Neural cell (in vitro differentiated cells): ENCODE data around the gene TTC9C.

Experiments
- EP300 ChIP-seq: fragments of 450-650 bp; conservative IDR thresholded peaks from 2 replicates; pipeline ENCODE4 v1.6.1; 2014; ENCODE audit warnings: antibody characterized with exemption, mild to moderate bottlenecking, moderate library complexity; ENCODE audit not compliant: poor library complexity, severe bottlenecking
- TF ChIP-seq, protein P1 (sequence below): fragments of 450-650 bp; IDR thresholded peaks from 2 replicates; pipeline ENCODE4 v1.5.1; 2014; ENCODE audit warnings: antibody characterized with exemption, mild to moderate bottlenecking, moderate library complexity; ENCODE audit not compliant: poor library complexity, severe bottlenecking

GRCh38 chr11:62747475-62748160, 19.3 kb downstream of the TTC9C start:
- TF ChIP-seq, protein P1, sequence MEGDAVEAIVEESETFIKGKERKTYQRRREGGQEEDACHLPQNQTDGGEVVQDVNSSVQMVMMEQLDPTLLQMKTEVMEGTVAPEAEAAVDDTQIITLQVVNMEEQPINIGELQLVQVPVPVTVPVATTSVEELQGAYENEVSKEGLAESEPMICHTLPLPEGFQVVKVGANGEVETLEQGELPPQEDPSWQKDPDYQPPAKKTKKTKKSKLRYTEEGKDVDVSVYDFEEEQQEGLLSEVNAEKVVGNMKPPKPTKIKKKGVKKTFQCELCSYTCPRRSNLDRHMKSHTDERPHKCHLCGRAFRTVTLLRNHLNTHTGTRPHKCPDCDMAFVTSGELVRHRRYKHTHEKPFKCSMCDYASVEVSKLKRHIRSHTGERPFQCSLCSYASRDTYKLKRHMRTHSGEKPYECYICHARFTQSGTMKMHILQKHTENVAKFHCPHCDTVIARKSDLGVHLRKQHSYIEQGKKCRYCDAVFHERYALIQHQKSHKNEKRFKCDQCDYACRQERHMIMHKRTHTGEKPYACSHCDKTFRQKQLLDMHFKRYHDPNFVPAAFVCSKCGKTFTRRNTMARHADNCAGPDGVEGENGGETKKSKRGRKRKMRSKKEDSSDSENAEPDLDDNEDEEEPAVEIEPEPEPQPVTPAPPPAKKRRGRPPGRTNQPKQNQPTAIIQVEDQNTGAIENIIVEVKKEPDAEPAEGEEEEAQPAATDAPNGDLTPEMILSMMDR = no peak
- TF ChIP-seq EP300 = no peak
